IPS-18c (cell line): ENCODE results near the gene MALRD1.
"Not testable (repeated sequence)": the region's sequence is repeated elsewhere in the genome, so short reads cannot be mapped to it uniquely, and the experiment has no call there.

Source experiments
- H3K4me3 ChIP-seq: 2 replicates; pipeline ENCODE4 v1.7.0; 2013; ENCODE audit warnings: low read depth, mild to moderate bottlenecking, low read length, moderate library complexity; ENCODE audit not compliant: insufficient read depth
- H3K9me3 ChIP-seq: one replicate; pipeline ENCODE4 v1.6.1; 2013; ENCODE audit warnings: mild to moderate bottlenecking, low read length, moderate library complexity; ENCODE audit not compliant: control insufficient read depth, insufficient read depth

MALRD1 gene

DNA sequence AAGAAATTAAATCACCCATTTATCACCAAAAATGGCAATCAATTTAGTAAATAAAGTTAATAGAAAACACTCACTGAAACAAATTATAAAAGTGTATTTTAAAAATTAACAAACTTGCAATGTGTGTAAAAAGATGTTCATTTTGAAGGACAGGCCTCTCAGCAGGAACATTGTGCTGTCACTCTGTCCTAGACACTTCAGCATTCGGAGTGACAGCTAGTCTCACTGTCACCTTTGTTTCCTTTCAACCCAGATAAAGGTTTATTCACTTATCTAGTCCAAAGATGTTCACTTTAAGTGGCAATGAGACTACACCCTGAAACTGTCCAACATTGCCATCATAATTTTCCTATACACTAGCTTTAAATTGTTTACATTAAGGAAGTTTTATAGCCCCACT is 675.7 kb downstream of the MALRD1 start:
- Histone ChIP-seq H3K4me3 (no peak overlapping the region), H3K9me3 (no peaks in the 10 kb centered on the region)

- Histone ChIP-seq H3K4me3 (no peak overlapping the region), H3K9me3 (no peaks in the 10 kb centered on the region)
Measured at GRCh38 chr10:19728376-19728775, 679.8 kb downstream of the MALRD1 start.

DNA sequence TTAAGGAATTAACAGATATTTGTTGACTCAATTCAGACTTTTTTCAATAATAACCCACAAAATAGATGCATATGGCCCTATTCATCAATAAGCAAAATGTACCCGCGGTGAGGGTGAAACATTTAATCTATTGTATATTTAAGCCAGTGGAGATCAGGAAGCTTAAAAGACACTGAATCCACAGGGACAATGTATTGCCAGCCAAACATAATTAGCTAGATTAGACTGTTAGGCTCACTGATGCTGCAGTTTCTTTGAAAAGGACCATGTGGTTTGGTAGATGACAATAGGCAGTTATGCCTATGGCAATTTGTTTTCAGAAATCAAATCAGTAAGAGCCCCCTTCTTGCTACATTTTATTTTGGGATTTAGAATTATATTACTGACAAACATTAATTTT is 680.4 kb downstream of the MALRD1 start:
- H3K9me3 ChIP-seq: peaks cover 3% of the 10 kb centered on the region
- no peak overlapping the region for H3K4me3 ChIP-seq

- no peak overlapping the region for H3K4me3 ChIP-seq
- H3K9me3 ChIP-seq: peaks cover 3% of the 10 kb centered on the region
Measured at GRCh38 chr10:19730167-19730906, 681.7 kb downstream of the MALRD1 start.

DNA sequence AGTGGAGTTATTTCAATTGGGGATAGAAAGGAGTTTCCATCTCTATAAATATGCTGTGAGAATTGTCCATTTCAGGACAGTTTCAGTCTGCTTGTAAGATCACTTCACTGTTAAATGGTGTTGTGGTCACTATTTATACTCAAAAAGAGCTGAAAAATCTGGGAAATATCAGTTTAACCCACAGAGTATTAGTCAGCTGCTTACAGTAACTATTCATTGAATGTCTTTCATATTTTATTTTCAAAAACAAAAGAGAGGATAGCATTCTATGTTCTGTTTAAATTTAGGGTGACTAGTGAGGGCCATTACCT is 682.3 kb downstream of the MALRD1 start:
- Histone ChIP-seq H3K4me3 (no peak overlapping the region), H3K9me3 (peaks cover 3% of the 10 kb centered on the region)

GRCh38 chr10:19731560-19731959 is 683.0 kb downstream of the MALRD1 start:
- Histone ChIP-seq H3K4me3 (no peak overlapping the region), H3K9me3 (peaks cover 3% of the 10 kb centered on the region)

- peaks cover 3% of the 10 kb centered on the region for H3K9me3 ChIP-seq
- H3K4me3 ChIP-seq: no peak overlapping the region
Measured at GRCh38 chr10:19738440-19738839, 689.8 kb downstream of the MALRD1 start.

GRCh38 chr10:19739232-19739631 is 690.6 kb downstream of the MALRD1 start:
- not testable (repeated sequence) for H3K4me3 ChIP-seq

DNA sequence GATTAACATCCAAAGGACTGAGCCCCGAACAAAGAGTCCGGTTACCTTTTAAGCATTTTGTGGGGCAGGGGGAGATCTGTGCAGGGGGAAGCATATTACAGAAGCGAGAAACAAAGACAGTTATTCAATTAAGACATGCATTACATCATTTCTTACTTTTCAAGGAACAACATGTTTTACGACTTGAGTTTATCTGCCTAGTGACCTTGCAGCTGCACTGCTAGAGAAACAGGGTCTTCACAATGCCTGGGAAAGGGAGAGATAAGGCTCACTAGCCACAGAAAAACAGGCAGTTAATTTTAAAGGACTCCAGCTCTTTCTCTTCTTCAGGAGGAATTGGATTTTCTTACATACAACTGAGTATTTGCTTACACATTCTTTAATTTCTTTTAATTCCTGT is 693.5 kb downstream of the MALRD1 start:
- H3K4me3 ChIP-seq, H3K9me3 ChIP-seq: not testable (repeated sequence)

More at GRCh38 chr10:19739232-19739631, 690.6 kb downstream of the MALRD1 start:
- not testable (repeated sequence) for H3K9me3 ChIP-seq

- H3K9me3 ChIP-seq: no peaks in the 10 kb centered on the region
Measured at GRCh38 chr10:19745672-19746071, 697.1 kb downstream of the MALRD1 start.

GRCh38 chr10:19749185-19749729 is 700.7 kb downstream of the MALRD1 start:
- Histone ChIP-seq H3K9me3 (no peaks in the 10 kb centered on the region), H3K4me3 (no peak overlapping the region)

More at GRCh38 chr10:19745672-19746071, 697.1 kb downstream of the MALRD1 start:
- H3K4me3 ChIP-seq: no peak overlapping the region

GRCh38 chr10:19750972-19751371 is 702.4 kb downstream of the MALRD1 start:
- H3K9me3 ChIP-seq: no peaks in the 10 kb centered on the region
- H3K4me3 ChIP-seq: no peak overlapping the region

- no peaks in the 10 kb centered on the region for H3K9me3 ChIP-seq
- no peak overlapping the region for H3K4me3 ChIP-seq
Measured at GRCh38 chr10:19756919-19757318, 708.3 kb downstream of the MALRD1 start.

- Histone ChIP-seq H3K9me3 (no peaks in the 10 kb centered on the region), H3K4me3 (no peak overlapping the region)
Measured at GRCh38 chr10:19762026-19762425, 713.4 kb downstream of the MALRD1 start.

GRCh38 chr10:19764111-19764510 is 715.5 kb downstream of the MALRD1 start:
- Histone ChIP-seq H3K4me3 (no peak overlapping the region), H3K9me3 (no peaks in the 10 kb centered on the region)

DNA sequence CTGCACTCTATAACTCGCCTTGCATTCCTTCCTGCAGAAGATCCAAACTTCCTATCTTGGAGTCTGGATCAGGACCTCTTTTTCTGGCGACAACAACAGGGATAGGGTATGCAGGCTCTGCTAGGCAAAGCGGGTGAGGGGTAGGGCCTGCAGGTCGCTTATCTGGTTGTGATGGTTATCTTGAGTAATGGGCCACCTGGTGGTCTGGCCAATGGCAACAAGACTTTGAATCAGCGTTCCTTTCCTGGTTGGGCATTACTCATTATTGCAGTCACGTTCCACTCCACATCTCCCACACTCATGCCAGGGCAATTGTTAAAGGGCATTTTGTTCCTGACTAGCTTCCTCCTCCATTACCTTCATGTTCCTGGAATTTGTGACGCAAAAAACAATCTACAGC is 719.3 kb downstream of the MALRD1 start:
- no peak overlapping the region for H3K4me3 ChIP-seq
- no peaks in the 10 kb centered on the region for H3K9me3 ChIP-seq

GRCh38 chr10:19769826-19770225 is 721.2 kb downstream of the MALRD1 start:
- not testable (repeated sequence) for H3K4me3 ChIP-seq, H3K9me3 ChIP-seq

GRCh38 chr10:19772972-19773371 is 724.4 kb downstream of the MALRD1 start:
- Histone ChIP-seq H3K9me3 (no peaks in the 10 kb centered on the region), H3K4me3 (no peak overlapping the region)

DNA sequence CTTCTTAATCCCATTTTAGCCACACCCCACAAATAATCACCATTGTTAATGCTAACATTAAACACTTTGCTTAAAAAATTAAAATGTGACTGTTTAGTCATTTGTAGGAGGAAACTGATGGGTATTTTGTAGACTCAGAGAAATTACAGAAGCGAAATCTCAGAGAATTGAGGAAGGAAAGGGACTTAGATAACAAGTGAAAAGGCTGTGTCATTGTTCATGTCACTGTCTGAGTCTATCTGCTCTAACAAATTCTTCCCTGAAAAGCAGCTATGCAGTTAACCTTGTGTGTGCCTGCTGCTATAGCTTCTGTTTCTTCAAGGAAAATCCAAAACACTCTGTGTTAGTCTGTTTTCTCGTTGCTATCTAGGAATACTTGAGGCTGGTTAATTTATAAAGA is 726.7 kb downstream of the MALRD1 start:
- Histone ChIP-seq H3K4me3 (no peak overlapping the region), H3K9me3 (no peaks in the 10 kb centered on the region)
